ENCODE data around the gene COX8C. TPM values are rescaled to one million over a fixed set of nuclear protein-coding genes. Genes with fewer than 3 reads are reported as not detected.
"Not testable (repeated sequence)": the region's sequence is repeated elsewhere in the genome, so short reads cannot be mapped to it uniquely, and the experiment has no call there.

The COX8C gene
- total RNA-seq, 1 experiment from 2014 or later: not detected

DNA sequence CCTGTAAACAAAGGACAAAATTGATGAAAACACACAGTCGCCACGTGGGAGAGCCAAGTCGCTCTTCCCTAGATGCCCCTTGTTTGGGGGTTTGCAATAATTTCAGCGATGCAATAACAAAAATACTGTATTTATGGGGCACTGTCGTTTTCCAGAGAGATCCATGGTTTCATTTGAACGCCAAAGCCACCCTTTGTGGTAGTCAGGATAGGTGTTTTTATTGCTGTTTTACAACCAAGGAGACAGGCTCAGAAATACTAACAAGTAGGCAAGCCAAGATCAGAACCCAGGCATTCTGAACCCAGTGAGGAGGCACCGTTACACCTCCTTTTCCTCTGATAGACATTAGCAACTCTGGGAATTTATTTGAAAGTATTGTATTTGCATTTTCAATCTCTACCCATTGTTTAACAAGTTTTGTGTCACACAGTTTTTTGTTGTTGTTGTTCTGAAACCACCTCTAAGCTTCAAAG, 13.3 kb upstream of the COX8C start:
- Histone ChIP-seq H3K27ac (ENCODE audit: low read length) (no peak overlapping the region; the same call in 1 of the 2 replicates), H3K27me3 (ENCODE audit: low read length) (no peaks in the 10 kb centered on the region), H3K4me1 (ENCODE audit: low read length) (peaks cover 34% of the 10 kb centered on the region), H3K4me2 (ENCODE audit: low read depth, low read length, poor library complexity, severe bottlenecking) (peak overlapping the region; percentile 94), H3K36me3 (ENCODE audit: insufficient read depth, low read length) (no peaks in the 10 kb centered on the region), H4K20me1 (ENCODE audit: insufficient read depth, low read depth, low read length) (peaks cover 16% of the 10 kb centered on the region), H3K9me3 (ENCODE audit: low read length) (0 out of 2 replicates have a peak, but pooled peaks cover 4% of the 10 kb centered on the region), H3K9me2 (replicated peaks; ENCODE audit: insufficient read depth, low read length) (no peaks in the 10 kb centered on the region), H3K4me3 (ENCODE audit: low read length) (peak overlapping the region; percentile 90), H3K9ac (ENCODE audit: low read length) (peak overlapping the region; percentile 93), H3K79me2 (ENCODE audit: low read length) (peaks cover 47% of the 10 kb centered on the region), H2AFZ (ENCODE audit: low read length) (peak overlapping the region; percentile 96)
- DNase-seq: peak; percentile 55

DNA sequence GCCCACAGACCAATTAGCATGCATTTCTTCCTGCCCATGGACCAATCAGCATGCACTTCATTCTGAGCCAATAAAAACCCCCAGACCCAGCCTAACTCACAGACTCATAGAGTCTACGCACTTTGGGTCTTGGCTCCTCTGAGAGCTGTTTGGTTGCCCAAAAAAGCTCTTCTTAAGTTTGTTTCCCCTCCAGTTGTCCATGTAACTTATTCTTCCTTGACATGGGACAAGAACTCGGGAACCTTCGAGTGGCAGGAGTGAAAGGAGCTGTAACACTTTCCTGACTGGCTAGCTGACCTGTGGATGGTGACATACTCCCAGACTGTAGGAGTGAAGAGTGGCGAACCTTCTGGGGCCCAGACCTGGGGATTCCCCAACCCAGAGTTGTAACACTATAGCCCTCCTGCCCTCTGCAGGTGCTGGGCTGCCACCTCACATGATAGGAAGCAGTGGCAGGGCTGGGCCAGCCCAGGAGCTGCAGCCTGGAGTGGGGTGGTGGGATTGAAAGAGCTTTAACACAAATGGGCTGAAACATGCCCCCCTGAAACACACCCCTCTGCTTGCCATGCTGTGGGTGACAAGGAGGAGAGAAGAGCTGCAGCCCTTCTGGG, 9.7 kb upstream of the COX8C start:
- Histone ChIP-seq H3K9me3 (ENCODE audit: low read length) (peaks cover 11% of the 10 kb centered on the region), H3K4me3 (ENCODE audit: low read length) (no peak overlapping the region), H2AFZ (ENCODE audit: low read length) (no peak overlapping the region), H3K4me2 (ENCODE audit: low read depth, low read length, poor library complexity, severe bottlenecking) (no peak overlapping the region), H3K9me2 (replicated peaks; ENCODE audit: insufficient read depth, low read length) (no peaks in the 10 kb centered on the region), H3K36me3 (ENCODE audit: insufficient read depth, low read length) (no peaks in the 10 kb centered on the region), H3K27me3 (ENCODE audit: low read length) (no peaks in the 10 kb centered on the region), H3K79me2 (ENCODE audit: low read length) (peaks cover 11% of the 10 kb centered on the region), H3K27ac (ENCODE audit: low read length) (no peak overlapping the region), H4K20me1 (ENCODE audit: insufficient read depth, low read depth, low read length) (peaks cover under 1% of the 10 kb centered on the region; the same call in 1 of the 2 replicates), H3K9ac (ENCODE audit: low read length) (no peak overlapping the region), H3K4me1 (ENCODE audit: low read length) (peaks cover 12% of the 10 kb centered on the region)
- no peak for DNase-seq

DNA sequence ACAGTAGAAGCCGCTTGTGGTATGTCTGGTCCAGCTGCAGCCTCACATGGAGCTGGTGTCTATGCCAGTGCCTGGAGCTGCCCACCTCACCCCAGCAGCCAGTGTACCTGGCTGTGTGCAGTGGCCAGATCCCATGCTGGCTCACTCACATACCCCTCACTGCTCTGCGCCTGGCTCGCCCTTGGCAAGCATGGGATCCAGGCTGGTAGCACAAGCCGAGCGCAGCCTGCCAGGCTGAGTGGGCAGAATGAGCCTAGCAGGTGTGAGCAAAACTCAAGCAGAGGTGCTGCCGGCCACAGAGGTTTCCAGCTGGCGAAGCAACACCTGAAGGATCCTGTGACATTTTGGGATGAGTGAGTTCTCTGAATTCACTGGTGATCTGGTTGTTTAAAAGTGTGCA, 9.1 kb upstream of the COX8C start:
- Histone ChIP-seq H3K27me3 (ENCODE audit: low read length) (no peaks in the 10 kb centered on the region), H3K4me1 (ENCODE audit: low read length) (peaks cover 12% of the 10 kb centered on the region), H3K9me2 (replicated peaks; ENCODE audit: insufficient read depth, low read length) (no peaks in the 10 kb centered on the region), H3K9me3 (ENCODE audit: low read length) (peaks cover 12% of the 10 kb centered on the region), H3K4me2 (ENCODE audit: low read depth, low read length, poor library complexity, severe bottlenecking) (no peak overlapping the region), H3K79me2 (ENCODE audit: low read length) (peaks cover 6% of the 10 kb centered on the region; the same call in 1 of the 2 replicates), H2AFZ (ENCODE audit: low read length) (no peak overlapping the region), H3K4me3 (ENCODE audit: low read length) (no peak overlapping the region), H4K20me1 (ENCODE audit: insufficient read depth, low read depth, low read length) (no peaks in the 10 kb centered on the region), H3K36me3 (ENCODE audit: insufficient read depth, low read length) (no peaks in the 10 kb centered on the region), H3K9ac (ENCODE audit: low read length) (no peak overlapping the region), H3K27ac (ENCODE audit: low read length) (no peak overlapping the region)
- DNase-seq: no peak

DNA sequence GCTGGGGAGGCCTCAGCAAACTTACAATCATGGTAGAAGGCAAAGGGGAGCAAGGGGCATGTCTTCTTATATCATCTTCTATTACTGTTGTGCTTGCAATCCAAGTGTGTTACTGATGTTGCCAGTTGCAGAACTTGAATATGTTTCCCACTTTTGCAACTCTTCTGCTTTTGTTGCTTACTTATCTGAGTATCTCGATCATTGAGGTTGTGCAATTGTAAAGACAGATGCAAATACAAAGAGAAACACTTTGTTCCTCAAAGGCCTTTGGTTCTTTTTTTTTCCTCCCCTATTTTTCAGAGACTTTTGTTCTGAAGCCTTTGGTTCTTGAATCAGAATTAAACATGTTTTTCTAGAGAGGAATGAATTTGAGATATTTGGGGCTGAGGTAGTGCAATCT, 3.7 kb upstream of the COX8C start:
- Histone ChIP-seq H3K9ac (ENCODE audit: low read length) (no peak overlapping the region), H3K36me3 (ENCODE audit: insufficient read depth, low read length) (no peaks in the 10 kb centered on the region), H3K4me3 (ENCODE audit: low read length) (no peak overlapping the region), H3K9me3 (ENCODE audit: low read length) (peaks cover 8% of the 10 kb centered on the region), H3K79me2 (ENCODE audit: low read length) (no peaks in the 10 kb centered on the region), H3K9me2 (replicated peaks; ENCODE audit: insufficient read depth, low read length) (no peaks in the 10 kb centered on the region), H3K4me2 (ENCODE audit: low read depth, low read length, poor library complexity, severe bottlenecking) (no peak overlapping the region), H3K27me3 (ENCODE audit: low read length) (no peaks in the 10 kb centered on the region), H4K20me1 (ENCODE audit: insufficient read depth, low read depth, low read length) (no peaks in the 10 kb centered on the region), H3K4me1 (ENCODE audit: low read length) (no peaks in the 10 kb centered on the region), H2AFZ (ENCODE audit: low read length) (no peak overlapping the region), H3K27ac (ENCODE audit: low read length) (no peak overlapping the region)
- DNase-seq: no peak

DNA sequence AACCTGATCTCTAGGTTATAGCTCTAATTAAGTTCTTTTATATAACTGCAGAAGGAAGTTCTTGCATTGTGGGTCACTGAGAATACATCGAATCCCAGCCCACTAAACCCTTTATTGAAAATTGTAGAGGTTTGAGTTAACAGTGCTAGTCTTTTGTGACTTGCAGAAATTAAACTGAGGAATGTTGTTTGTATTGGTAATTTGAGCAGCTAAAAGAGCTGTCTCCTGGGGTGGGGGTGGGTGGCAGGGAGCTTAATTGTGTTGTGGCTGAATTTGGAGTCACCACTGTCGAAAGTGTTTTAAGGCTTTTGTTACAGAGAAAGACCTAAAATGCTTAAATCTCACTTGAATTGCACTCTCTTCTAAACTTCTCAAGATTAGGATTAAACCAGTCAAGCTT, 3.2 kb upstream of the COX8C start:
- Histone ChIP-seq H3K27ac (ENCODE audit: low read length) (no peak overlapping the region), H3K9ac (ENCODE audit: low read length) (no peak overlapping the region), H3K79me2 (ENCODE audit: low read length) (no peaks in the 10 kb centered on the region), H3K9me3 (ENCODE audit: low read length) (peaks cover 8% of the 10 kb centered on the region), H3K4me2 (ENCODE audit: low read depth, low read length, poor library complexity, severe bottlenecking) (no peak overlapping the region), H3K4me1 (ENCODE audit: low read length) (no peaks in the 10 kb centered on the region), H2AFZ (ENCODE audit: low read length) (no peak overlapping the region), H3K9me2 (replicated peaks; ENCODE audit: insufficient read depth, low read length) (no peaks in the 10 kb centered on the region), H3K27me3 (ENCODE audit: low read length) (no peaks in the 10 kb centered on the region), H3K4me3 (ENCODE audit: low read length) (no peak overlapping the region), H4K20me1 (ENCODE audit: insufficient read depth, low read depth, low read length) (no peaks in the 10 kb centered on the region), H3K36me3 (ENCODE audit: insufficient read depth, low read length) (no peaks in the 10 kb centered on the region)
- no peak for DNase-seq

DNA sequence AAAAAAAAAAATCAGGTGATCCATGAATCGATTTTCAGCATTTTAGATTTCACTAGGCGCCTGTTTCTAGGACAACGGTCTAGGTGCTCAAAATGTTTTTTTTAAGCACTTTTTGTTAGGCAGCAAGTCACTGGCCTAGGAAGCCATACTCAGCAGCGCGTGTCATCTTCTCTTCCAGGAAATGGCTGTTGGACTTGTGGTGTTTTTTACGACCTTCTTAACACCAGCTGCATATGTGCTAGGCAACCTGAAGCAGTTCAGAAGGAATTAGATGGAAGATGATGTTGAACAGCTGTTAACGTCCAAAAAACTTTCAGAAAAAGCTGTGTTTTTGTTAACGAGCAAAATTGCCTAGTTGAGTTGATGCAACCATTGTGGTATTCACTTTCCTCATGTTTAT, 868 bp downstream of the COX8C start:
- H3K9me2 ChIP-seq (replicated peaks; ENCODE audit: insufficient read depth, low read length): no peaks in the 10 kb centered on the region

DNA sequence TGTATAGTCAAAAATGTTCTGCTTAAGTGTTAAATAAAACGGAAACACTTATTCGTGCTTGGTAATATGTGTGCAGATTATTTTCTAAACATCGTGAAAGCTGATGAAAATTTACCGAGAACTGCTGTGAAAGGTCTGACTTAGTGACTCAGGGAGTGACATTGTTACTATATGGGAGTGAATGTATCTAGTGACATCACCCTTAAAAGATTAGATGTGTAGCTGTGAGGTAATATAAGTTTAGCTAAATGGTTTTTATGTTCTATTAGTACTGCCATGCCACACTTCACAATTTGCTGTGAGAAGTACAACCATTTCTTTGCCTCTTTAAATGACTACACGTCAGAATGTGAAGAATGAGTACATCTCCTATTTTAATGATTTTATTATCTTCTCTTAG, 1.3 kb downstream of the COX8C start:
- Histone ChIP-seq H3K27me3 (ENCODE audit: low read length) (no peaks in the 10 kb centered on the region; the same call in 1 of the 2 replicates), H3K36me3 (ENCODE audit: insufficient read depth, low read length) (no peaks in the 10 kb centered on the region), H3K4me3 (ENCODE audit: low read length) (no peak overlapping the region), H2AFZ (ENCODE audit: low read length) (no peak overlapping the region), H3K4me1 (ENCODE audit: low read length) (no peaks in the 10 kb centered on the region), H3K9me3 (ENCODE audit: low read length) (no peaks in the 10 kb centered on the region), H4K20me1 (ENCODE audit: insufficient read depth, low read depth, low read length) (no peaks in the 10 kb centered on the region), H3K79me2 (ENCODE audit: low read length) (no peaks in the 10 kb centered on the region), H3K9me2 (replicated peaks; ENCODE audit: insufficient read depth, low read length) (no peaks in the 10 kb centered on the region), H3K4me2 (ENCODE audit: low read depth, low read length, poor library complexity, severe bottlenecking) (no peak overlapping the region), H3K9ac (ENCODE audit: low read length) (no peak overlapping the region), H3K27ac (ENCODE audit: low read length) (no peak overlapping the region)
- DNase-seq: no peak

More for the DNA sequence above, 868 bp downstream of the COX8C start:
- H3K27me3 ChIP-seq (ENCODE audit: low read length): no peaks in the 10 kb centered on the region; the same call in 1 of the 2 replicates
- H3K36me3 ChIP-seq (ENCODE audit: insufficient read depth, low read length): no peaks in the 10 kb centered on the region
- H3K4me1 ChIP-seq (ENCODE audit: low read length): no peaks in the 10 kb centered on the region
- H3K4me2 ChIP-seq (ENCODE audit: low read depth, low read length, poor library complexity, severe bottlenecking): no peak overlapping the region
- no peaks in the 10 kb centered on the region for H3K79me2 ChIP-seq (ENCODE audit: low read length)
- DNase-seq: no peak
- H2AFZ ChIP-seq (ENCODE audit: low read length): no peak overlapping the region
- no peaks in the 10 kb centered on the region for H3K9me3 ChIP-seq (ENCODE audit: low read length)
- no peak overlapping the region for H3K27ac ChIP-seq (ENCODE audit: low read length)
- H3K9ac ChIP-seq (ENCODE audit: low read length): no peak overlapping the region
- H3K4me3 ChIP-seq (ENCODE audit: low read length): no peak overlapping the region
- no peaks in the 10 kb centered on the region for H4K20me1 ChIP-seq (ENCODE audit: insufficient read depth, low read depth, low read length)

DNA sequence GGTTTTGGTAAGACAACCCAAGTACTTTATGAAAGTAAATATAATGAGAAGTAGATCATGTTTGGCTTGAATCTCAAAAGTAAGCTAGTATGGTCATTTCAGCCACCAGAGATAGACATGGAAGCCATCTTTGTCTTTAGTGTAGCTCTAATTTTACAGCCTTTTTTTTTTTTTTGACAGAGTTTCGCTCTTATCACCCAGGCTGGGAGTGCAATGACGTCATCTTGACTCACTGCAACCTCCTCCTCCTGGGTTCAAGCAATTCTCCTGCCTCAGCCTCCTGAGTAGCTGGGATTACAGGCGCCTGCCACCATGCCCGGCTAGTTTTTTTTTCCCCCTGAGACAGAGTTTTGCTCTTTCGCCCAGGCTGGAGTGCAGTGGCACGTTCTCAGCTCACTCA, 7.9 kb downstream of the COX8C start:
- H3K4me2 ChIP-seq (ENCODE audit: low read depth, low read length, poor library complexity, severe bottlenecking); H3K4me1 ChIP-seq (ENCODE audit: low read length); DNase-seq; H3K79me2 ChIP-seq (ENCODE audit: low read length); H3K4me3 ChIP-seq (ENCODE audit: low read length); H3K9ac ChIP-seq (ENCODE audit: low read length); H3K27me3 ChIP-seq (ENCODE audit: low read length); H3K9me2 ChIP-seq (replicated peaks; ENCODE audit: insufficient read depth, low read length); H3K9me3 ChIP-seq (ENCODE audit: low read length); H2AFZ ChIP-seq (ENCODE audit: low read length); H3K36me3 ChIP-seq (ENCODE audit: insufficient read depth, low read length); H4K20me1 ChIP-seq (ENCODE audit: insufficient read depth, low read depth, low read length); H3K27ac ChIP-seq (ENCODE audit: low read length): not testable (repeated sequence)
